Stimulated activated CD4-positive, alpha-beta T cell treated with anti-CD3 and anti-CD28 coated beads, Interleukin-4, amount 100 ng/mL, for 24 hours (primary cell): ENCODE data around the gene SLC27A5.
"Not testable (repeated sequence)": the region's sequence is repeated elsewhere in the genome, so short reads cannot be mapped to it uniquely, and the experiment has no call there.

ENCODE experiments used
- DNase-seq: peaks from one replicate; pipeline ENCODE4 v3.0.0-alpha.2; 2020

Gene SLC27A5

DNA sequence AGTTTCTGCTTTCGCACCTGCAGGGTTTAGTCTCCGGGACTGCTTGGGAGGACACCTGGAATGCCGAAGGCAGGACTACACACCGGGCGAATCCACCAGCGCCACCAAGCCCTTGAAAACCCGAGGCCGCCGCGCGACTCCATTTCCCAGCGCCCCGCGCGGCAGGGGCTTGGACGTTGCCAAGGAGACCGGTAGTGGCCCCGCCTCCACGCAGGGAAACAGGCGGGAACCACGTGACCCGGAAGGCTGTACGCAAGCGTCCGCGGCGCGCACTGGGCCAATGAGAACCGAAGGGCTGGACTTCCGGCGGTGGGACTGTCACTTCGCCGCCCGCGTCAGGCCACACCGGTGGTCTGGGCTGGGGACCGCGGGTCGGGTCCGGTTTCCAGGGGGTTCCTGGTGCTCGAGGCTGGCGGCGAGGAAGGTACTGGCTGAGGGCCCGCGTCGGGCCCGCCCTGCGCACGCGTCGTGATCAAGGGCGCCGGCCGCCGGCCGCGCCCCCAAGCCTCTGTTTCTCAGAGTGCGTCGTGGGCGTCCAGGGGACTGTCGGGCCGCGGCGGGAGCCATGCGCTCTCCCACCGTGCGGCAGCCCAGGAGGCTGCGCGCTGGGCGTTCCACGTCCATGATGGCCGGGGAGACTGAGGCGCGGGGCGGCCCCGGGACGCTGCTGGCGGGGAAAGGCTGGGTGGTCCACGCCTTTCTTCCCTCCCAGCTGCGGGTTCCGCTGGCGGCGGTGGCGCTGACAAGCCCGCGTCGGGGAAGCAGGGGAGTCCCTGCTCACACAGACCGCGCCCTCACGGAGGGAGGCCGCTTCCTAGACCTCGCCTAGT, 44.8 kb downstream of the SLC27A5 start, which contains the start of gene ZNF324:
Gene ZNF324 (plus strand): TSS at position 321 of the 830 bp plus-strand sequence. CDS start 2,106 bp downstream, outside the sequence.
- peak; percentile 98 for DNase-seq

DNA sequence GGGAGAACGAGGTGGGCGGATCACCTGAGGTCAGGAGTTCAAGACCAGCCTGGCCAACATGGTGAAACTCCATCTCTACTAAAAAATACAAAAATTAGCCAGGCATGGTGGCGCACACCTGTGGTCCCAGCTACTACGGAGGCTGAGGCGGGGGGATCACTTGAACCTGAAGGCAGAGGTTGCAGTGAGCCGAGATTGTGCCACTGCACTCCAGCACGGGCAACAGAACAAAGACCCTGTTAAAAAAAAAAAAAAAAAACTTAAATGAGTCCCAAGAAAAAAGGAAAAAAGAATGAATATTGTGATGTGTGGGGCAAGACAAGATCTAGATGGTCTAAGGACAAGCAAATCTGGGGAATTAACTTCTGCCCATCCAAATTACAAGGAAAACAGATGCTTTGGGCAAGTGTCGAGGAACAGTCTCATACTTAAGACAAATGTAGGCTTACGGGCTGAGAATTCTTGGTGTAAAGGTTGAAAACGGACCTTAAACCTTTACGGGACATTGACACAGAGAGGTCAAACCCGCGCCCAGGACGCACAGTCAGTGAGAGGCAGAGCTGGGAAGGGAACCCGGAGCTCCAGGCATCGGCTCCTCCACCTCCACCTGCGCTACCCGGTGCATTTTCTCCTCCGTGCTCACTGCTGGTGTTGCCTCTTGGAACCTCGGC, 45.6 kb downstream of the SLC27A5 start:
- DNase-seq: no peak

DNA sequence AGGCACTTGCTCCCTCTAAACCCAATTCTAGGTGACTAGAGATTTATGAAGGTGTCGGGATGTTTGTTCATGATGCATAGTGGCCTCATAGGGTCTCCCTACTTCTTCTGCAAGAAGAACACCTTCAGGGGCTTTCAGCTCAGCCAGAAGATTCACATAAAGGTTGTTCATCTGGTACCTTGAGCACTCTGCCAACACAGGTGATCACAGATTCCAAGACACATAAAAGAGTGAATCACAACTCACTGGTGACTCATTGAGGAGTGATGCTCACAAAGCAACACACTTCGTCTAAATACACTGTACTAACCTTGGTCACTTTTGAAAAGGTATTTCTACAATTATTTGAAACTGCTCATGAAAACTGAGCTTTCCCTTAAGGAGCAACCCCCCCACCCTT, 51.8 kb downstream of the SLC27A5 start:
- DNase-seq: no peak

GRCh38 chr19:58456111-58456510, 55.7 kb downstream of the SLC27A5 start:
- no peak for DNase-seq

DNA sequence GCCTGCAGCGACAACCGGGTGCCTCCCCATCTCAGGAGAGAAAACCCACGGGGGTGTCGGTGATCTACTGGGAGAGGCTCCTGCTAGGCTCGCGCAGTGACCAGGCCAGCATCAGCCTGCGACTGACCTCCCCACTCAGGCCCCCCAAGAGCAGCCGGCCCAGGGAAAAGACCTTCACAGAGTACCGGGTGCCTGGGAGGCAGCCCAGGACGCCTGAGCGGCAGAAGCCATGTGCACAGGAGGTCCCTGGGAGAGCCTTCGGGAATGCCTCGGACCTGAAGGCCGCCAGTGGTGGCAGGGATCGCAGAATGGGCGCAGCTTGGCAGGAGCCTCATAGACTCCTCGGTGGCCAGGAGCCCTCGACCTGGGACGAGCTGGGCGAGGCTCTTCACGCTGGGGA, 56.5 kb downstream of the SLC27A5 start:
- DNase-seq: no peak

- DNase-seq: no peak
Observed at GRCh38 chr19:58453743-58454142, 58.0 kb downstream of the SLC27A5 start.

DNA sequence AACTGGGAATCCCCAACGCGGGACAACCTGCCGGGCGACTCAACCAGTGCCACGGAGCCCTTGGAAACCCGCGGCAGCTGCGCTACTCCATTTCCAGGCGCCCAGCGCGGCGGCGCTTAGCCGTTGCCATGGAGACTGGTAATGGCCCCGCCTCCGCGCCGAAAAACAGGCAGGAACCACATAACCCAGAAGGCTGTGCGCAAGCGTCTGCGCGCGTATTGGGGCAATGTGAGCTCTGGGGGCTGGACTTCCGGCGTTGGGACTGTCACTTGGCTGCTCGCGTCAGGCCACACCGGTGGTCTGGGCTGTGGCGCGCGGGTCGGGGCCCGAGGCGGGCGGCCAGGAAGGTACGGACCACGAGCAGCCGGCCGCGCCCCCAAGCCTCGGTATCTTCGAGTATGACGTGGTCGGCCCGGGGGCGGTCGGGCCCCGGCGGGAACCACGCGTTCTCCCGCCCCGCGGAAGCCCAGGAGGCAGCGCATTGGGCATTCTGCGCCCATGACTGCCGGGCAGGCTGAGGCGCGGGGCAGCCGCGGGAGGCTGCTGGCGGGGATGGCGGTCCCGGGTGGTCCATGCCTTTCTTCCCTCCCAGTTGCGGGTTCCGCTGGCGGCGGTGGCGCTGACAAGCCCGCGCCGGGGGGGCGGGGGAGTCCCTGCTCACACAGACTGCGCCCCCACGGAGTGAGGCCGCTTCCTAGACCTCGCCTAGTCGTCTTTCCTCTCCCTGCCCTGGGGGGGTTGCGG, 60.3 kb downstream of the SLC27A5 start, which contains the start of gene ZNF324B:
Gene ZNF324B (plus strand): TSS at position 265 of the 744 bp plus-strand sequence. CDS start 2,080 bp downstream, outside the sequence.
- peak; percentile 97 for DNase-seq

- DNase-seq: no peak
Observed at GRCh38 chr19:58450856-58451357, 60.9 kb downstream of the SLC27A5 start.

GRCh38 chr19:58449980-58450379, 61.8 kb downstream of the SLC27A5 start:
- not testable (repeated sequence) for DNase-seq

DNA sequence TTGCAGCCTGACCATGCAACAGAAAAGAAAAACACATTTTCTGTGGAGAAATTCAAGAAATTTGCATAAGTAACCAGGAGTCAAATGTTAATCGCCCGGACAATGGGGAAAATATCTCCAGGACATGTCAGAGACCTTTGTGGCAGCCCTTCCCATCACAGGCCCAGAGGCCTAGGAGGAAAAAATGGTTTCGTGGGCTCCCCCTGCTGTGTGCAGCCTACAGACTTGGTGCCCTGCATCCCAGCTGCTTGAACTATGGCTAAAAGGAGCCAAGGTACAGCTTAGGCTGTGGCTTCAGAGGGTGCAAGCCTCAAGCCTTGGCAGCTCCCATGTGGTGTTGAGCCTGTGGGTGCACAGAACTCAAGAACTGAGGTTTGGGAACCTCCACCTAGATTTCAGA, 62.9 kb downstream of the SLC27A5 start:
- not testable (repeated sequence) for DNase-seq
